ENCODE measurements around the gene INHA. TPM values are rescaled to one million over a fixed set of nuclear protein-coding genes. Genes with fewer than 3 reads are reported as not detected.

The INHA gene
- total RNA-seq, 1 experiment from 2014 or later, result 0.31 TPM

DNA sequence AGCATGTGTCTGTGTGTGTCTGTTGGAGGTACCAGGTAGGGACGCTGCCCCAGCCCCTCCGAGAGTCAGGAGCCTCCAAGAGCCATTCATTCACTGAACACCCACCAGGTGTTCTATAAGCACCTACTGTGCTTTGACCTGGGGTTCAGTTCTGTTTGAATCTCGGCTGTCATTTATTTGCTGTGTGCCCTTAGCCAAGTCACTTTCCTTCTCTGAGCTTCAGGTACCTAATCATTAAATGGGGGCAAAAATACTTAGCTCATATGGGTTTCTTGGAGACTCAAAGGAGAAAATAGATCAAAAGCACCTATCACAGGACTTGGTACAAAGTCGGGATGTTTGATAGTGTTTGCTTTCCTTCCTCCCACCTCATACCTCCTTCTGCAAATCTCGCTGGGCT lies 44.6 kb upstream of the INHA start:
- Histone ChIP-seq H2AFZ (ENCODE audit: low read length) (no peak overlapping the region), H4K8ac (replicated peaks; ENCODE audit: insufficient read length, low read depth, low read length) (no peak overlapping the region), H3K18ac (ENCODE audit: insufficient read length, low read depth, low read length) (no peak overlapping the region), H3K23ac (ENCODE audit: insufficient read length, low read depth, low read length) (no peak overlapping the region), H3K4me2 (ENCODE audit: insufficient read depth, insufficient read length, low read length) (no peak overlapping the region), H3K79me1 (ENCODE audit: insufficient read depth, low read depth, low read length, poor library complexity, severe bottlenecking) (no peaks in the 10 kb centered on the region), H2BK120ac (ENCODE audit: low read depth, low read length, poor library complexity, severe bottlenecking) (no peak overlapping the region), H4K5ac (ENCODE audit: insufficient read length, low read depth, low read length) (no peak overlapping the region), H2BK12ac (ENCODE audit: insufficient read length, low read depth, low read length) (no peak overlapping the region), H4K20me1 (ENCODE audit: control insufficient read depth, insufficient read depth, insufficient read length) (no peaks in the 10 kb centered on the region), H3K27ac (ENCODE audit: insufficient read length, low read depth, low read length) (no peak overlapping the region), H3K56ac (ENCODE audit: insufficient read length, low read depth, low read length) (no peak overlapping the region), H3K4ac (ENCODE audit: low read depth, low read length) (no peak overlapping the region), H3K23me2 (ENCODE audit: insufficient read length, low read depth, low read length, poor library complexity, severe bottlenecking) (peaks cover 7% of the 10 kb centered on the region), H2BK20ac (ENCODE audit: low read depth, low read length, poor library complexity, severe bottlenecking) (no peak overlapping the region), H3K79me2 (ENCODE audit: insufficient read depth, low read length) (no peaks in the 10 kb centered on the region), H3K4me1 (ENCODE audit: insufficient read depth, low read length) (peaks cover 3% of the 10 kb centered on the region; the same call in 1 of the 2 replicates), H3T11ph (ENCODE audit: low read length) (no peak overlapping the region), H2BK15ac (ENCODE audit: low read depth, low read length) (no peak overlapping the region), H3K9me3 (ENCODE audit: control insufficient read depth, low read depth, low read length) (no peaks in the 10 kb centered on the region), H3K27me3 (ENCODE audit: insufficient read depth, low read length) (no peaks in the 10 kb centered on the region; the same call in 1 of the 2 replicates), H2AK5ac (ENCODE audit: insufficient read length, low read length) (no peak overlapping the region), H3K9ac (ENCODE audit: extremely low read depth, insufficient read length, low read length) (no peak overlapping the region), H2BK5ac (ENCODE audit: insufficient read length, low read length) (no peak overlapping the region), H3K14ac (ENCODE audit: insufficient read depth, low read length) (no peak overlapping the region), H4K91ac (ENCODE audit: insufficient read length, low read depth, low read length) (no peak overlapping the region)
- H3K4me3 Mint-ChIP-seq, result no peak overlapping the region
- DNase-seq, result no peak
- TF ChIP-seq, protein P1, sequence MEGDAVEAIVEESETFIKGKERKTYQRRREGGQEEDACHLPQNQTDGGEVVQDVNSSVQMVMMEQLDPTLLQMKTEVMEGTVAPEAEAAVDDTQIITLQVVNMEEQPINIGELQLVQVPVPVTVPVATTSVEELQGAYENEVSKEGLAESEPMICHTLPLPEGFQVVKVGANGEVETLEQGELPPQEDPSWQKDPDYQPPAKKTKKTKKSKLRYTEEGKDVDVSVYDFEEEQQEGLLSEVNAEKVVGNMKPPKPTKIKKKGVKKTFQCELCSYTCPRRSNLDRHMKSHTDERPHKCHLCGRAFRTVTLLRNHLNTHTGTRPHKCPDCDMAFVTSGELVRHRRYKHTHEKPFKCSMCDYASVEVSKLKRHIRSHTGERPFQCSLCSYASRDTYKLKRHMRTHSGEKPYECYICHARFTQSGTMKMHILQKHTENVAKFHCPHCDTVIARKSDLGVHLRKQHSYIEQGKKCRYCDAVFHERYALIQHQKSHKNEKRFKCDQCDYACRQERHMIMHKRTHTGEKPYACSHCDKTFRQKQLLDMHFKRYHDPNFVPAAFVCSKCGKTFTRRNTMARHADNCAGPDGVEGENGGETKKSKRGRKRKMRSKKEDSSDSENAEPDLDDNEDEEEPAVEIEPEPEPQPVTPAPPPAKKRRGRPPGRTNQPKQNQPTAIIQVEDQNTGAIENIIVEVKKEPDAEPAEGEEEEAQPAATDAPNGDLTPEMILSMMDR (conservative IDR thresholded peaks at IDR 0.05), result no peak
- H3K27me3 Mint-ChIP-seq (ENCODE audit: low read depth), result peaks cover 67% of the 10 kb centered on the region
- peaks cover 41 to 51% of the 10 kb centered on the region in 2 experiments for H3K4me1 Mint-ChIP-seq
- WGBS (ENCODE audit: extremely low coverage, insufficient read length, low lambda C conversion rate), result no CpG with 5 or more reads among the region's 5 CpGs
- H3K27ac Mint-ChIP-seq, result no peak overlapping the region
- H3K9me3 Mint-ChIP-seq, result no peaks in the 10 kb centered on the region; a peak in 1 of 5 replicates
- H3K36me3 Mint-ChIP-seq (ENCODE audit: insufficient read depth in 1 of 3, low read depth in 3 of 3), result no peaks in the 10 kb centered on the region
